Measurements from ENCODE around the gene RIOK1. TPM values are rescaled to one million over a fixed set of nuclear protein-coding genes. Genes with fewer than 3 reads are reported as not detected.

RIOK1 gene
- total RNA-seq, 1 donor from 2014 or later: 16.7 TPM

DNA sequence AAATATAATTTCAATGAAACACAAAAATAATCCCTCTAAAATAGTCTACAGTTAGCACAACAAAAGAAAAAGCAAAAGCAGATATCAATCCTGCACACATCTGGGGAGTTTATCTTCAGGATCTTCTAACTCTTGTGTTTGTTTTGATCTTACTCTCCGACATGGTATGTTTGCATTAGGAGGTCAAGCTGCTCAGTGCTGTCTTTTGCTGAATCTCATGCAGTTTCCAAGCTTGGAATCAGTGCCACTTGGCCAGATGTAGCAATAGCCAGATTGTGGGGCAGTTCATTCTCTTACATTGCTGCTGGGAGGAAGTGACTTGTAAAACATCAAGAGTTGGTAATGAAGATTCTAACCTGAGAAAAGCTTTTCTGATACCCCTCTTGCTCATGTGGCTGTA is 29.5 kb downstream of the RIOK1 start:
- Mint-ChIP-seq H3K4me3 (ENCODE audit: unreplicated experiment) (no peak overlapping the region), H3K36me3 (ENCODE audit: low read depth, unreplicated experiment) (peaks cover 11% of the 10 kb centered on the region), H3K4me1 (ENCODE audit: low read depth, unreplicated experiment) (peaks cover 12% of the 10 kb centered on the region), H3K27me3 (ENCODE audit: low read depth, unreplicated experiment) (no peaks in the 10 kb centered on the region), H3K9me3 (ENCODE audit: unreplicated experiment) (no peaks in the 10 kb centered on the region), H3K27ac (ENCODE audit: unreplicated experiment) (no peak overlapping the region)
- Histone ChIP-seq H4K20me1 (ENCODE audit: insufficient read depth, low read length) (no peaks in the 10 kb centered on the region), H3K4me1 (ENCODE audit: insufficient read depth, low read length) (peaks cover 4% of the 10 kb centered on the region), H3K27ac (ENCODE audit: low read depth, low read length) (no peak overlapping the region), H3K36me3 (ENCODE audit: insufficient read depth, low read length) (peaks cover 31% of the 10 kb centered on the region), H3K9ac (ENCODE audit: low read length) (no peak overlapping the region), H3K79me2 (ENCODE audit: insufficient read depth, low read length) (no peaks in the 10 kb centered on the region), H3K4me3 (ENCODE audit: insufficient read depth, low read depth, low read length) (no peak overlapping the region), H3K4me2 (ENCODE audit: low read length) (no peak overlapping the region), H3K9me3 (ENCODE audit: insufficient read depth, low read depth, low read length) (no peaks in the 10 kb centered on the region), H3K27me3 (ENCODE audit: insufficient read depth, low read length) (no peaks in the 10 kb centered on the region), H2AFZ (ENCODE audit: low read depth, low read length) (no peak overlapping the region)
- DNase-seq (ENCODE audit: low read depth) (no peak), FAIRE-seq (no peak)
- TF ChIP-seq, protein P1, sequence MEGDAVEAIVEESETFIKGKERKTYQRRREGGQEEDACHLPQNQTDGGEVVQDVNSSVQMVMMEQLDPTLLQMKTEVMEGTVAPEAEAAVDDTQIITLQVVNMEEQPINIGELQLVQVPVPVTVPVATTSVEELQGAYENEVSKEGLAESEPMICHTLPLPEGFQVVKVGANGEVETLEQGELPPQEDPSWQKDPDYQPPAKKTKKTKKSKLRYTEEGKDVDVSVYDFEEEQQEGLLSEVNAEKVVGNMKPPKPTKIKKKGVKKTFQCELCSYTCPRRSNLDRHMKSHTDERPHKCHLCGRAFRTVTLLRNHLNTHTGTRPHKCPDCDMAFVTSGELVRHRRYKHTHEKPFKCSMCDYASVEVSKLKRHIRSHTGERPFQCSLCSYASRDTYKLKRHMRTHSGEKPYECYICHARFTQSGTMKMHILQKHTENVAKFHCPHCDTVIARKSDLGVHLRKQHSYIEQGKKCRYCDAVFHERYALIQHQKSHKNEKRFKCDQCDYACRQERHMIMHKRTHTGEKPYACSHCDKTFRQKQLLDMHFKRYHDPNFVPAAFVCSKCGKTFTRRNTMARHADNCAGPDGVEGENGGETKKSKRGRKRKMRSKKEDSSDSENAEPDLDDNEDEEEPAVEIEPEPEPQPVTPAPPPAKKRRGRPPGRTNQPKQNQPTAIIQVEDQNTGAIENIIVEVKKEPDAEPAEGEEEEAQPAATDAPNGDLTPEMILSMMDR (IDR thresholded peaks at IDR 0.05; ENCODE audit: insufficient read depth, low read depth, low read length): no peak
- TF ChIP-seq EZH2 (IDR thresholded peaks at IDR 0.05; ENCODE audit: insufficient read depth, low read length): no peak

DNA sequence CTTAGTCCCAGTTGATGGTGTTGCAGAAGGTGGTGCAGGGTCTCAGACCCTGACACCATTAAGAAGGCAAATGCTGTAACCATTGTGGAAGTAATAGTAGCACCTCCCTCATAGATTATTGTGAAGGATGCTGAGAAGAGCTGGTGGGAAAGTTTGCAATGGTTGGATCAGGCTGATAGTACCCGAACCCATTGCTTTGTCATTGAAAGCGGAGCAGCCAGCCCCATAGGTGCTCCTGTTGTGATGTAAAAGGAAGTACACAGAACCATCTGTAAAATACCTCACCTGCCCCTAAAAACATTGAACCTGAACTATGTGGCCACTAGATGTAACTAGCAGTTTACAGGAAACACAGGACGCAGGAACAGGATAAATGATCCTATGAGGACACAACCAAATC is 31.5 kb downstream of the RIOK1 start:
- H3K27me3 Mint-ChIP-seq (ENCODE audit: low read depth, unreplicated experiment): no peaks in the 10 kb centered on the region
- no peaks in the 10 kb centered on the region for H3K9me3 Mint-ChIP-seq (ENCODE audit: unreplicated experiment)
- H3K27ac ChIP-seq (ENCODE audit: low read depth, low read length): no peak overlapping the region
- no peak overlapping the region for H3K4me3 Mint-ChIP-seq (ENCODE audit: unreplicated experiment)
- no peaks in the 10 kb centered on the region for H4K20me1 ChIP-seq (ENCODE audit: insufficient read depth, low read length)
- H3K36me3 Mint-ChIP-seq (ENCODE audit: low read depth, unreplicated experiment): peaks cover 9% of the 10 kb centered on the region
- no peaks in the 10 kb centered on the region for H3K79me2 ChIP-seq (ENCODE audit: insufficient read depth, low read length)
- H3K9ac ChIP-seq (ENCODE audit: low read length): no peak overlapping the region
- H2AFZ ChIP-seq (ENCODE audit: low read depth, low read length): no peak overlapping the region
- no peaks in the 10 kb centered on the region for H3K27me3 ChIP-seq (ENCODE audit: insufficient read depth, low read length)
- H3K27ac Mint-ChIP-seq (ENCODE audit: unreplicated experiment): no peak overlapping the region
- H3K4me1 ChIP-seq (ENCODE audit: insufficient read depth, low read length): no peaks in the 10 kb centered on the region
- TF ChIP-seq, protein P1 (IDR thresholded peaks at IDR 0.05; ENCODE audit: insufficient read depth, low read depth, low read length): no peak
- no peak for TF ChIP-seq EZH2 (IDR thresholded peaks at IDR 0.05; ENCODE audit: insufficient read depth, low read length)
- FAIRE-seq (no peak), DNase-seq (ENCODE audit: low read depth) (no peak)
- no peak overlapping the region for H3K4me3 ChIP-seq (ENCODE audit: insufficient read depth, low read depth, low read length)
- no peak overlapping the region for H3K4me2 ChIP-seq (ENCODE audit: low read length)
- peaks cover 3% of the 10 kb centered on the region for H3K4me1 Mint-ChIP-seq (ENCODE audit: low read depth, unreplicated experiment)
- no peaks in the 10 kb centered on the region for H3K9me3 ChIP-seq (ENCODE audit: insufficient read depth, low read depth, low read length)
- H3K36me3 ChIP-seq (ENCODE audit: insufficient read depth, low read length): peaks cover 11% of the 10 kb centered on the region

DNA sequence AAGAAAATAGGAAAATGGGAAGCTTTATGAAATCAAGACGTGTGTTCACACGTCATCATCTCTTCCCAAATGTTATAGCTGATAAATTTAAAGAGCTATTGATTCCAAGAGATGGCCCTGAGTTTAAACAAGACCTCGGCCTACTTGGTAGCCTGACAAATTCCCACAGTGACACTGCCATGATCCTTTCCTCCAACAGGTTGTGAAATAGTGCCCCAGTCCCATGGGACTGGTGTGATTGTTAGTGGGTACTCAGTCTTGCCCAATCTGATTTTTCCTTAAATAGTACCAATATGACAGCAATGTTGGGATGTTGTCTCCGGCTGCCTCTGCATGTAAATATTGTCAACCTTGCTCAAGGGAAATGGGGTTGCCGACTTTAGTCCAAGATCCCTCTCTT is 34.5 kb downstream of the RIOK1 start:
- FAIRE-seq: no peak
- peaks cover 5% of the 10 kb centered on the region for H3K9me3 Mint-ChIP-seq (ENCODE audit: unreplicated experiment)
- H3K4me3 Mint-ChIP-seq (ENCODE audit: unreplicated experiment): no peak overlapping the region

More for the DNA sequence above, 34.5 kb downstream of the RIOK1 start:
- Histone ChIP-seq H4K20me1 (ENCODE audit: insufficient read depth, low read length) (no peaks in the 10 kb centered on the region), H3K9ac (ENCODE audit: low read length) (no peak overlapping the region), H3K27ac (ENCODE audit: low read depth, low read length) (no peak overlapping the region), H3K4me1 (ENCODE audit: insufficient read depth, low read length) (no peaks in the 10 kb centered on the region), H3K27me3 (ENCODE audit: insufficient read depth, low read length) (no peaks in the 10 kb centered on the region), H3K79me2 (ENCODE audit: insufficient read depth, low read length) (no peaks in the 10 kb centered on the region), H3K4me2 (ENCODE audit: low read length) (no peak overlapping the region), H3K9me3 (ENCODE audit: insufficient read depth, low read depth, low read length) (no peaks in the 10 kb centered on the region), H2AFZ (ENCODE audit: low read depth, low read length) (no peak overlapping the region), H3K4me3 (ENCODE audit: insufficient read depth, low read depth, low read length) (no peak overlapping the region), H3K36me3 (ENCODE audit: insufficient read depth, low read length) (no peaks in the 10 kb centered on the region)
- no peak for DNase-seq (ENCODE audit: low read depth)
- Mint-ChIP-seq H3K4me1 (ENCODE audit: low read depth, unreplicated experiment) (no peaks in the 10 kb centered on the region), H3K27ac (ENCODE audit: unreplicated experiment) (no peak overlapping the region), H3K27me3 (ENCODE audit: low read depth, unreplicated experiment) (no peaks in the 10 kb centered on the region), H3K36me3 (ENCODE audit: low read depth, unreplicated experiment) (peaks cover 2% of the 10 kb centered on the region)
- TF ChIP-seq EZH2 (IDR thresholded peaks at IDR 0.05; ENCODE audit: insufficient read depth, low read length): no peak
- TF ChIP-seq, protein P1 (IDR thresholded peaks at IDR 0.05; ENCODE audit: insufficient read depth, low read depth, low read length): no peak
